Measurements from ENCODE around the gene PXMP4.

The PXMP4 gene

GRCh38 chr20:33667676-33668465 lies 52.2 kb downstream of the PXMP4 start:
- peak; percentile 69 for DNase-seq

GRCh38 chr20:33667245-33667675 lies 52.9 kb downstream of the PXMP4 start:
- DNase-seq, result no peak

- DNase-seq, result peak; percentile 97
These were observed 53.5 kb downstream of the PXMP4 start, which contains the start of gene ACTL10 for GRCh38 chr20:33666293-33667244. Gene ACTL10, plus strand, starts transcription at chr20:33666943. Its CDS starts 555 bp downstream, at chr20:33667498.

GRCh38 chr20:33664762-33665144 lies 55.4 kb downstream of the PXMP4 start:
- no peak for DNase-seq

- no peak for DNase-seq
These were observed 55.9 kb downstream of the PXMP4 start for GRCh38 chr20:33664085-33664761.

- DNase-seq, result peak; percentile 74
These were observed 56.7 kb downstream of the PXMP4 start for GRCh38 chr20:33663161-33664084.

GRCh38 chr20:33662172-33662571 lies 57.9 kb downstream of the PXMP4 start, which contains the start of gene C20orf144:
Gene C20orf144, plus strand, starts transcription at chr20:33662327. Its CDS starts 19 bp downstream, at chr20:33662346.
- DNase-seq, result no peak

- no peak for DNase-seq
These were observed 59.4 kb downstream of the PXMP4 start for GRCh38 chr20:33660685-33661058.

GRCh38 chr20:33660035-33660684 lies 60.0 kb downstream of the PXMP4 start:
- DNase-seq, result no peak

- no peak for DNase-seq
These were observed 60.6 kb downstream of the PXMP4 start for GRCh38 chr20:33659341-33660034.

GRCh38 chr20:33658929-33659328 lies 61.2 kb downstream of the PXMP4 start:
- DNase-seq, result no peak

GRCh38 chr20:33658510-33658909 lies 61.6 kb downstream of the PXMP4 start:
- DNase-seq, result no peak

- DNase-seq, result no peak
These were observed 62.4 kb downstream of the PXMP4 start for GRCh38 chr20:33657704-33658095.

GRCh38 chr20:33656783-33657703 lies 63.1 kb downstream of the PXMP4 start:
- DNase-seq, result no peak

GRCh38 chr20:33656010-33656782 lies 63.9 kb downstream of the PXMP4 start:
- no peak for DNase-seq

- no peak for DNase-seq
These were observed 64.9 kb downstream of the PXMP4 start for GRCh38 chr20:33655164-33655563.

GRCh38 chr20:33654680-33655161 lies 65.4 kb downstream of the PXMP4 start:
- no peak for DNase-seq

- DNase-seq, result no peak
These were observed 66.1 kb downstream of the PXMP4 start for GRCh38 chr20:33653900-33654596.

All from fibroblast of skin of abdomen (primary cell).